SK-N-MC (cell line): ENCODE results near the gene GHRL.

Experiments
- EZH2 ChIP-seq: fragments of 200-600 bp; sonication (generic); IDR thresholded peaks from one replicate; pipeline ENCODE4 v1.6.1; 2017; ENCODE audit warnings: antibody characterized with exemption
- POLR2AphosphoS5 ChIP-seq: IDR thresholded peaks from 2 replicates; pipeline ENCODE4 v1.6.1; 2012; ENCODE audit warnings: mild to moderate bottlenecking, low read depth, low read length, borderline replicate concordance

GRCh38 chr3:10288575-10288960 is 4.2 kb downstream of the GHRL start:
- TF ChIP-seq POLR2AphosphoS5, result no peak
- no peak for TF ChIP-seq EZH2
